GM12874 (cell line): ENCODE data around the gene SMKR1.

Experiments used
- TF ChIP-seq, protein P1 (sequence below): IDR thresholded peaks from 2 replicates; pipeline ENCODE4 v1.5.1; 2011; ENCODE audit warnings: low read depth, mild to moderate bottlenecking, control low read depth, low read length, moderate library complexity; ENCODE audit not compliant: insufficient read depth

SMKR1 gene

DNA sequence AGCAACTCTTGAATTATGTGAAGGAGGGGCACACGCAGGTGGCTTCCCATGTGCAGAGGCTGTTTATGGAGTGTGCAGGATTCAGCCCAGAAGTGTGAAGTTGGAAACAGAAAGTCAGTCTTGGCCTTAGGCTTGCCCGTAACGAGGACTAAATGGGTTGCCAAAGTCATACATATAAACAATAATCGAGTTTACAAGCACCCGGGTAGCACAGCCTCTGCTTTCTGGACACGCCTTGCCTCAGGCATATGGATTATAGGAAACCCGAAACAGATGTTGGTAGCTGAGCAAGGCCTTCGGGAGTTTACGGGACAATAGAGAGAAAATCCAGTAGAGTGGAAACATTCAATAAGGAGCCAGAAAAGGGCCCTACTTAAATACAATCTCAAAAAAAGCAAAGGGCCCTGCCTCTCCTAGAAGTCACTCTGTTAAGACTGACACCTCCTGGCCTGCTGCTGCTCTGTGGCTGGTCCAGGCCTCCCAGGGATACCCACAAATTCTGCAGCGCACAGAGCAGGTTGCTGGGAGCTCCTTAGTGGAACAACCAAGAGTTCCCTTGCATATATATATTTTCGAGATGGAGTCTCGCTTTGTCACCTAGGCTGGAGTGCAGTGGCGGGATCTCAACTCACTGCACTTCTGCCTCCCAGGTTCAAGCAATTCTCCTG is 48.5 kb downstream of the SMKR1 start:
- TF ChIP-seq, protein P1, sequence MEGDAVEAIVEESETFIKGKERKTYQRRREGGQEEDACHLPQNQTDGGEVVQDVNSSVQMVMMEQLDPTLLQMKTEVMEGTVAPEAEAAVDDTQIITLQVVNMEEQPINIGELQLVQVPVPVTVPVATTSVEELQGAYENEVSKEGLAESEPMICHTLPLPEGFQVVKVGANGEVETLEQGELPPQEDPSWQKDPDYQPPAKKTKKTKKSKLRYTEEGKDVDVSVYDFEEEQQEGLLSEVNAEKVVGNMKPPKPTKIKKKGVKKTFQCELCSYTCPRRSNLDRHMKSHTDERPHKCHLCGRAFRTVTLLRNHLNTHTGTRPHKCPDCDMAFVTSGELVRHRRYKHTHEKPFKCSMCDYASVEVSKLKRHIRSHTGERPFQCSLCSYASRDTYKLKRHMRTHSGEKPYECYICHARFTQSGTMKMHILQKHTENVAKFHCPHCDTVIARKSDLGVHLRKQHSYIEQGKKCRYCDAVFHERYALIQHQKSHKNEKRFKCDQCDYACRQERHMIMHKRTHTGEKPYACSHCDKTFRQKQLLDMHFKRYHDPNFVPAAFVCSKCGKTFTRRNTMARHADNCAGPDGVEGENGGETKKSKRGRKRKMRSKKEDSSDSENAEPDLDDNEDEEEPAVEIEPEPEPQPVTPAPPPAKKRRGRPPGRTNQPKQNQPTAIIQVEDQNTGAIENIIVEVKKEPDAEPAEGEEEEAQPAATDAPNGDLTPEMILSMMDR, result no peak

DNA sequence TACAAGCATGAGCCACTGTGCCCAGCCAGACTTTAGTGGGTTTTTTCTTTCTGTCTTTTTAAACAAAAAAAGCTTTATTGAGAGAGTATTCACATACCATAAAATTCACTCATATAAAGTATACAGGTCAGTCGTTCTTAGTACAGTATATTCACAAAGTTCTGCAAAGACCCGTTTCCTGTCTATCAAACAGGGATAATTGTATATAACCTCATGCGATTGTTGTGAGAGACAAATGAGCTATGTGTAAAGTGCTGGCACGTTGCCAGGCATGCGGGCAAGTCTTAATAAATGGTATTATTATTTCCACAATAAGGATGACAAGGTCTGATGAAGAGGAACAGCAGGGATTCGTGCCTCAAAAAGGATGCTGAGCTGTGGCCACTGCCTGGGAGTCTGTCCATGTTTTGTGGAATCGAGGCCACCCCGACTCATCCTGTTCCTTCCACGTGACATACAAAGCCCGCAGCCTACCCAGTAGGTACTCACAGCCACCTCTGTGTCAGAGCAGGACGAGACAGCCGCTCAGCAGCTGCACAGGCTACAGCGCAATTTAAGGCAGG is 51.6 kb downstream of the SMKR1 start:
- TF ChIP-seq, protein P1, result no peak

DNA sequence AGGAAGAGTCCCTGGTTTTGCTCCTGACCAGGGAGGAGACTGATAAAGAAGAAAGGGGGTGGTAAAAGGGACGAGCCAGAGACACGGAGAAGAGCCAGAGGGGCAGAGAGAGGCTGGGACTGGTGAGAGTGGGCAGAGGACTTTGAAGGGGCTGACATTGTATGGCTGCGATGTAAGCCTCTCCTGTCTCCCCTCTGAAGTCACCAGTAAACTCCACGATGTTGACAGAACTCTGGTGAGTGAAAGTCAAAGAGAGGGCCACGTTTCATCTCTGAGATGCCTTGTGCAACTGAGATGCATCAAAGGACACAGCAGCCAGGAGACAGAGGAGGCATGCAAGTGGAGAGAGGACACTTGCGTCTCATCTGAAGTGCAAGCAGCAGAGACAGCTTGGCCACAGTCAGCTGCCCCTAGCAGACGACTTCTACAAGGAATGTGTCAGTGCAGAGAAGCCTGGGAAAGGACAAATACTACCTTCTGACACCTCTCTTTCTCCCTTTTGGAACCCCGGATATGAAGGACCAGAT is 54.3 kb downstream of the SMKR1 start:
- TF ChIP-seq, protein P1, result no peak

DNA sequence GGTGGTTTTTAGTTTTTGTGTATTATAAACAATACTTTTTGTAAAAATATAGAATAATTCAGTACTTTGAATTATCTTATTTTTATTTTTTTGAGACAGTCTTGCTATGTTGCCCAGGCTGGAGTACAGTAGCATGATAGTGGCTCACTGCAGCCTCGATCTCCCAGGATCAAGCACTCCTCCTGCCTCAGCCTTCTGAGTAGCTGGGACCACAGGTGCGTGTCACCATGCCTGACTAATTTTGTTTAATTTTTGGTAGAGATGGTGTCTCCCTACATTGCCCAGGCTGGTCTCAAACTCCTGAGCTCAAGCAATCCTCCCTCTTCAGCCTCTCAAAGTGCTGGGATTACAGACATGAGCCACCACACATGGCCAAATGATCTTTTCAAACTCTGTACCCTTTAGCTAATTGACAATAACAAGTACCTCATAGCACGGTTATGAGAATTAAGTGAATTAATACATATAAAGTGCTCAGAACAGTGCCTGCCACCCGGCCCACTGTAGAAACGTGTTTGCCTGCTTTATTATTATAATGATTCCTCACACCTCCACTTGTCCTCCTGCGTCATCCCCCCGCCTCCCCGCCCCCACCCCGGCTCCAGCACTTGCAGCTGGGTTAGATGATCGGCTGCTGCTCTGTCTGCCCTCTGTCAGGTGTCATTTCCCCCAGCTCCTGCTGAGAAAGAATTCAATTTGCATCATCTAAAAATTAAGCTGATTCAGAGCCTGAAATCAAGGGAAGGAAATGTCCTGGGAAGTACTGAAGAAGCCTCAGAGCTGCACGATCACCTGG is 55.6 kb downstream of the SMKR1 start:
- TF ChIP-seq, protein P1, result no peak

DNA sequence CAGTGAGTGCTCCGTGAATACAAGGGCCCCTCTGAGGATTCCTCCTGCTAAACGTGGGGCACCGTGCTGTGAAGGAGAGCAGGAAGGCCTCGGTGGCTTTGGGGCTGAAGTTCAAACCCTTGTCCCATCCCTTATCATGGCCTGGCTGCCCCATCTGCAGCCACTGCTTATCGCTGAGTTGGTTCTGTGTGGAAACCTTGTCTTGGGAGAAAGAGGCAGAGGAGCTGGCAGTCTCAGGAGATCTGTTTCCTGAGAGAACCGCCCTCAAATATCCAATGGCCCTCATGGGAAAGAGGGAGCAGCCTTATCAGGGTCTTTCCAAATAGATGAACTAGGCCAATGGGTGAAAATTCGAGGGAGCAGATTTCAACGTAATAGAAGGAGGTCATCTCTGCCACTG is 57.2 kb downstream of the SMKR1 start:
- TF ChIP-seq, protein P1, result no peak

DNA sequence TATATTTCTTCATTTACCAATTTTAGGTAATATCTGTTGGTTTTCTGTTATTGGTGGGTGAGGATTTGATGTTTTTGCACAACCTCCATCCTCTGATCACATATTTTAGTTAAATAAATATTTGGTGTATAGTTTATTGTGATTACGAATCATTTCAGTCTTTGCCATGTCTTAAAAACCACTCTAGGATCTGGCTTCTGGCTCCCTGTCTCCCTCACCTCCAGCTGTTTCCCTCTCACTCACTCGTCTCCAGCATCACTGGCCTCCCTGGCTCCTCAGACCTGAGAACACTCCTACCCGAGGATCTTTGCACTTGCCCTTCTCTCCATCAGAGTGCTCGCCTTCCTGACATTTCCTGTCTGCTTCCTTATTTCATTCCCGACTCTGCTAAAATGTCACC is 58.5 kb downstream of the SMKR1 start:
- TF ChIP-seq, protein P1, result no peak

DNA sequence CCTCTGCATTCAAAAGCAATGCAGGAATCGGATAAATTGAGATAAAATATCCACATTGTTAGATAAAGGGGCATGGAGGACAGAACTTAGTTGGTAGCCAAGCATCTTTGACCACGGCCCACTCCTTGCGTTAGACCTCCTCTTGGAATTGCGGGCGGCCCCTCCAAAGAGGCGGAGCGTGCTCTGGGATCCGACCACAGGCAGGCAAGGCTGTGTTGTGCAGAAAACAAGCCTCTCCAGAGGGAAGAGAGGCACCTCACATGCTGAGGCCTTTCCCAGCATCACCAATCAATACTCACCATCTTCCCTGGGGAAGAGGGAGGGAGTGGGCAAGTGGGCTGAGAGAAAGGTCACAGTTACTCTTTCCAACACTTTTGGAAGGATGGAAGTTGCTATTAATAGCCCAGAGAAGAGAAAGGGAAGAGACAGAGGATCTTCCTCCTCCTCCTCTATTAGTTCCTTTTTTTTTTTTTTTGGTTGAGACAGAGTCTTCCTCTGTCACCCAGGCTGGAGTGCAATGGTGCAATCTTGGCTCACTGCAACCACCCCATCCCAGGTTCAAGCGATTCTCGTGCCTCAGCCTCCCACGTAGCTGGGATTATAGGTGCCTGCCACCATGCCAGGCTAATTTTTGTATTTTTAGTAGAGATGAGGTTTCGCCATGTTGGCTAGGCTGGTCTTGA is 59.5 kb downstream of the SMKR1 start:
- TF ChIP-seq, protein P1, result no peak
